ENCODE measurements around the gene MLKL.

DNA sequence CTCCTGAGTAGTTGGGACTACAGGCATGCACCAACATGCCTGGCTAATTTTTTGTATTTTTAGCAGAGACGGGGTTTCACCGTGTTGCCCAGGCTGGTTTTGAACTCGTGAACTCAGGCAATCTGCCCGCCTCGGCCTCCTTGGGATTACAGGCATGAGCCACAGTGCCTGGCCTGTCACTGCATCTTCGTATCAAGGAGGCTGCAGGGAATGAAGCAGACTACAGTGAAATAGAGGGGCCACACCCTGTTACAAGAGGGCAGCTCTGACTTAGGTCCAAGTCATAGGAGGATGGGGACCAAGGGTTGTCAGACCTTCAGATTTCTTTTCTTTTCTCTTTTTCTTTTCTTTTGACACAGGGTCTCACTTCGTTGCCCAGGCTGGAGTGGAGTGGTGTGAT is 45.3 kb upstream of the MLKL start:
- TF ChIP-seq, protein P1, sequence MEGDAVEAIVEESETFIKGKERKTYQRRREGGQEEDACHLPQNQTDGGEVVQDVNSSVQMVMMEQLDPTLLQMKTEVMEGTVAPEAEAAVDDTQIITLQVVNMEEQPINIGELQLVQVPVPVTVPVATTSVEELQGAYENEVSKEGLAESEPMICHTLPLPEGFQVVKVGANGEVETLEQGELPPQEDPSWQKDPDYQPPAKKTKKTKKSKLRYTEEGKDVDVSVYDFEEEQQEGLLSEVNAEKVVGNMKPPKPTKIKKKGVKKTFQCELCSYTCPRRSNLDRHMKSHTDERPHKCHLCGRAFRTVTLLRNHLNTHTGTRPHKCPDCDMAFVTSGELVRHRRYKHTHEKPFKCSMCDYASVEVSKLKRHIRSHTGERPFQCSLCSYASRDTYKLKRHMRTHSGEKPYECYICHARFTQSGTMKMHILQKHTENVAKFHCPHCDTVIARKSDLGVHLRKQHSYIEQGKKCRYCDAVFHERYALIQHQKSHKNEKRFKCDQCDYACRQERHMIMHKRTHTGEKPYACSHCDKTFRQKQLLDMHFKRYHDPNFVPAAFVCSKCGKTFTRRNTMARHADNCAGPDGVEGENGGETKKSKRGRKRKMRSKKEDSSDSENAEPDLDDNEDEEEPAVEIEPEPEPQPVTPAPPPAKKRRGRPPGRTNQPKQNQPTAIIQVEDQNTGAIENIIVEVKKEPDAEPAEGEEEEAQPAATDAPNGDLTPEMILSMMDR (IDR thresholded peaks at IDR 0.05; ENCODE audit: low read depth, low read length): no peak
- TF ChIP-seq POLR2A (IDR thresholded peaks at IDR 0.05; ENCODE audit: extremely low read depth, insufficient read length): no peak
- TF ChIP-seq, protein P2, sequence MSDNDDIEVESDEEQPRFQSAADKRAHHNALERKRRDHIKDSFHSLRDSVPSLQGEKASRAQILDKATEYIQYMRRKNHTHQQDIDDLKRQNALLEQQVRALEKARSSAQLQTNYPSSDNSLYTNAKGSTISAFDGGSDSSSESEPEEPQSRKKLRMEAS (IDR thresholded peaks at IDR 0.05; ENCODE audit: low read depth, low read length): no peak

All from NB4 (cell line).